HG02981 (cell line): ENCODE results near the gene PROM1.

ENCODE experiments used
- ATAC-seq: cut with Tn5 transposase; IDR thresholded peaks from one replicate; pipeline ENCODE4 v1.9.1; 2021; ENCODE audit warnings: mild to moderate bottlenecking, moderate library complexity; ENCODE audit not compliant: unreplicated experiment

The PROM1 gene

GRCh38 chr4:16110661-16111290 is 27.0 kb upstream of the PROM1 start:
- no peak for ATAC-seq

- ATAC-seq: no peak
These were observed 26.4 kb upstream of the PROM1 start for GRCh38 chr4:16110199-16110598.

GRCh38 chr4:16109256-16109655 is 25.4 kb upstream of the PROM1 start:
- ATAC-seq: no peak

- no peak for ATAC-seq
These were observed 23.1 kb upstream of the PROM1 start for GRCh38 chr4:16106956-16107355.

- ATAC-seq: no peak
These were observed 20.7 kb upstream of the PROM1 start for GRCh38 chr4:16104520-16104919.

DNA sequence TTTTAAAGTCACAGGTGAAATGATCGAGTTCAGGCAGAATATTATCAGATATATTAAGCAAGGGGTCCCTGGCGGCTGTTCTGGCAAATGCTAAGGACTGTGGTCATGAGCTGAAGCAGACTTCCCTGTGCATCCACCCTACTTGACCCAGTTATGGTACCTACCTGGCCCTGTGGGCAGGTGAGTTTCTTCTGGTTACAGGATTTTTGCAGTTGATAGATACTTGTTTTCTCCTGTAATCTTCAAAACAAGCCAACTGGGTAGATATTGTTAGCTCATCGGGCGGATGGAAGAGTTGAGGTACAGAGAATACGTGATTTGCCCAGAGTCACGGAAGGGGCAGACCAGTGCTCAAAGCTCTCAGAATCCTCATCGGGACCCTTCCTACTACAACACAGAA is 18.5 kb upstream of the PROM1 start:
- no peak for ATAC-seq

- no peak for ATAC-seq
These were observed 17.0 kb upstream of the PROM1 start for GRCh38 chr4:16100833-16101232.

DNA sequence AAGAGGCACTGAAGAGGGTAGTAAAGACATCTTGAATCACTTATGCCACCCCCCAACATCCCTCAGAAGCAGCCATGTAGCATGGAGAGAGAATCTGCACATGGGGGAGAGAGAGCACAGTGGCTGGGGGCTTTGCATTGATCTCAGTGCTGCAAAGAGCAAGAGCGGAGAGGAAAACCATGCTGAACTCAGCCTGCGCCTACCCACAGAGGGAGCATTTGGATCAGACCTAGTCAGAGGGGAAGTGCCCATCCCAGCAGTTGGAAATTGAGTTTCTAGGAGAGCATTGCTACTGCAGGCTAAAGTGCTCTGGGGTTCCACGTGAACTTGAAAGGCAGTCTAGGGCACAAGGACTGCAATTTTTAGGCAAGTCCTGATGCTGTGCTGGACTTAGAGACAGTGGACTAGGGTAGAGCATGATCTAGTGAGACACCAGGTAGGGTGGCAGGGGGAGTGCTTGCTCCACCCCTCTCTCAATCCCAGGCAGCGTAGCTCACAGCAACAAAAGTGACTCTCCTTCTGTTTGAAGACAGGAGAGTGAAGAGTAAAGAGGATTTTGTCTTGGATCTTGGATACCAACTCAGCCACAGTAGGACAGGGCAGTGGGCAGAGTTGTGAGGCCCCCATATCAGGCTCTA is 9.0 kb upstream of the PROM1 start:
- ATAC-seq: no peak

GRCh38 chr4:16090096-16090705 is 6.4 kb upstream of the PROM1 start:
- no peak for ATAC-seq

DNA sequence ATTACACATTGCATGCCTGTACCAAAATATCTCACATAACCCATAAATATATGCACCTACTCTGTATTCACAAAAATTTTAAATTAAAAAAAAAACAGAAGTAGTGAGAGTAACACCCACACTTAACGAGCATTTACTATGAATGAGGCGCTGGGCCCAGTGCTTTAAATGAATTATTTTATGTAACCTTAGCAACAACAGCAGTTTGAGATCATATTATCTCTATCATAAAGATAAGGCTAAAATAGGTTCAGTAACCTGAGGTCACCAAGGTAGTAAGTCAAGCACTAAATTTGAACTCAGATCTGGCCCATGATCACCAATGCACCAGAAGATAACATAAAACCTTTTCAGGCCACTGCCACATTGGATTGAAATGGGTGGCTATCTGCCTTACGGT is 5.3 kb upstream of the PROM1 start:
- no peak for ATAC-seq

- ATAC-seq: no peak
These were observed 4.8 kb upstream of the PROM1 start for GRCh38 chr4:16088601-16089000.

DNA sequence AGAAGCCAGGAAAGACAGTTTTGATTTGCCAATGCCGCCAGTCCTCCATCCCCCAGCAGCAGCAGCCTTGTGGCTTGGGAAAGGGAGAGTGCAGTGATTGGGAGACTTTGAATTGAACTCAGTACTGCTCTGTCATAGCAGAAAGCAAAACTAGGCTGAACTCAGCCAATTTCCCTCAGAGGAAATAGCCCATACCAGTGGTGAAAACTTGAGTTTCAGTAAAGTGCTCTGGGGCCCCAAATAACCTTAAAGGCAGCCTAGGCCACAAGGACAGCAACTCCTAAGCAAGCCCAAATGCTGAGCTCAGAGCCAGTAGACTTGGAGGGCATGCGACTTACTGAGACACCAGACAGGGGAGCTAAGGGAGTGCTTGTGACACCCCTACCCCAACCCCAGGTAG is 2.0 kb upstream of the PROM1 start:
- ATAC-seq: peak; percentile 49

- no peak for ATAC-seq
These were observed 1.2 kb downstream of the PROM1 start for GRCh38 chr4:16082426-16083240.

- ATAC-seq: no peak
These were observed 1.8 kb downstream of the PROM1 start for GRCh38 chr4:16082041-16082425.

GRCh38 chr4:16079046-16079445 is 4.8 kb downstream of the PROM1 start:
- ATAC-seq: peak; percentile 61

DNA sequence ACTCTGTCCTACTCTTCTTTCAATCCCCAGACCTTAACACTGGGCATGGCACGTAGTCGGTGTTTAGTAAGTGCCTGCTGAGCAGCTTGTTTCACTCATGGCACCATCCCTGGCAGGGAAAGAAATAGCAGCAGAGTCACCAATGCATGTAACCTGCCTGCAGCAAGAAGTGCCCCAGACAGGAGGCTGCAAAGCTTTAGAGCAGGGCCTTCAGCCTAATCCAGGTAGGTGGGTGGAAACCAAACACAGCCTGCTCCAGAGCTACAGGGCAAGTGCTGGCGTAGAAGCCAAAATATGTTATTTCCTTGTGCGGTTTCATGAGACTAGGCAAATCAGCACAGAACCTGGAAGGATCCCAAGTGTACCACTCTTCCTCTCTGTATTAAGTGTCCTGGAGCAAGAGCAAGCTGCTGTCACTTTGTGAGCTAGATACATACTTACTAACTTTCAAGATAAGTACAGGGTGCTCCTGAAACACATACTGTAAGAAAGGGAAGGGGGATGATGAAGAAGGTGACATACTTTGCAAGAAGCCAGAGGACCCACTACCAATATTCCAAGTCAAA is 5.5 kb downstream of the PROM1 start:
- ATAC-seq: no peak

DNA sequence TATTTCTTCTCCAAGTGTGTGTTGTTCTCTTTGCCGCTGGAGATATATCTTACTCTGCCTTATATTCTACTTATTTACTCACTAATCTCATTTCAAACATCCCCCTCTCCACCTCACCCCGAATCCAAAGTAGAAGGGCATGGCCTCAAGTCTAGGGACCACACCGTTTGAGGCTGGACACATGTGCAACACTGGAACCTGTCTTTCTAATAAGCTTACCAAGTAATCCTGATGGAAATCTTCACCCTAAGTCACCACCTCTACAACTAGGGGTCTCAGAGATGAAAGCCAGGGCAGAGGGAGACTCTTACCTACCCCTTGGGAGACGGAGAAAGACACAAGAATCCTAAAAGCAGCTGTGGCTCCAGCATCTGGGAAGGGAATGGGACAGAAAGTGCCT is 6.0 kb downstream of the PROM1 start:
- no peak for ATAC-seq

- ATAC-seq: no peak
These were observed 7.7 kb downstream of the PROM1 start for GRCh38 chr4:16075975-16076757.

- ATAC-seq: no peak
These were observed 8.8 kb downstream of the PROM1 start for GRCh38 chr4:16075061-16075460.

GRCh38 chr4:16072168-16072567 is 11.7 kb downstream of the PROM1 start:
- no peak for ATAC-seq

DNA sequence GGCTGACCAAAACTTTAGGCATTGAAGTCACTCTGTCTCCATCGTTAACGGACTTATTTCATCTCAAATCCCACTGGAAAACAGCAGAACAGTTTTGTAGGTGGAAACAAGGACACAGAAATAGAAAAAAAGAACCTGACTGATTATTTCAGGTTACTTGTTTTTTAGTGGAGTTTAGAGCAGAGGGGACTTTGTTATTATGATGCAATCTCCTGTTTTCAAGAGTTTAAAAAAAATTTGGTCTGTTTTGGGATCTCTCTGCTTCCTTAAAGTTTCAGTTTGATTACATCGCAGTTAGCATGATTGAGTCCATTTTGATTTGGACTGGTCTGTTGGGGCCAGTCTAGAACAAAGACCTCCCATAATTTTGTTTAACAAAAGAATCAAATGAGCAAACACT is 13.6 kb downstream of the PROM1 start:
- ATAC-seq: no peak
